Stomach (tissue), 9 donors: ENCODE measurements around the gene KCNK2. TPM values are rescaled to one million over a fixed set of nuclear protein-coding genes. Genes with fewer than 3 reads are reported as not detected.

Experiments
- DNase-seq, 2 donors: peaks; one replicate each; pipeline versions ENCODE4 v3.0.0 to v3.0.0-alpha.2; 2013 to 2019
- H3K27ac ChIP-seq, 5 donors: fragments of 200-600 bp in 4 of 5; sonication (generic) in 4 of 5; one replicate each; pipeline ENCODE4 v1.5.1; 2013 to 2019; ENCODE audit warnings: mild to moderate bottlenecking in 1 of 5, moderate library complexity in 1 of 5
- H3K27me3 ChIP-seq, 3 donors: fragments of 200-600 bp; sonication (generic); one replicate each; pipeline ENCODE4 v1.5.1; 2017 to 2019; ENCODE audit warnings: mixed run types in 1 of 3
- H3K36me3 ChIP-seq, 4 donors: fragments of 200-600 bp; sonication (generic); 1 replicate in 3 of 4; 2 replicates in 1 of 4; pipeline ENCODE4 v1.5.1; 2016 to 2019
- H3K4me1 ChIP-seq, 4 donors: fragments of 200-600 bp; sonication (generic); one replicate each; pipeline ENCODE4 v1.5.1; 2016 to 2019
- H3K4me3 ChIP-seq, 4 donors: fragments of 200-600 bp; sonication (generic) in 3 of 4; one replicate each; pipeline ENCODE4 v1.5.1; 2016 to 2019; ENCODE audit warnings: mild to moderate bottlenecking in 1 of 4
- H3K9me3 ChIP-seq, 4 donors: fragments of 200-600 bp; sonication (generic); one replicate each; pipeline ENCODE4 v1.5.1; 2016 to 2019
- EP300 ChIP-seq: sonication (generic); formaldehyde crosslinking; IDR thresholded peaks from one replicate; pipeline ENCODE4 v1.6.1; 2017; ENCODE audit warnings: antibody characterized with exemption
- POLR2A ChIP-seq, 4 donors: fragments of 450-650 bp; IDR thresholded peaks; one replicate each; pipeline ENCODE4 v1.6.1; 2016; ENCODE audit warnings: antibody characterized with exemption in 4 of 4, control low read depth in 2 of 4, mild to moderate bottlenecking in 1 of 4, moderate library complexity in 1 of 4
- POLR2AphosphoS5 ChIP-seq, 3 donors: sonication (generic); formaldehyde crosslinking; IDR thresholded peaks; one replicate each; pipeline ENCODE4 v1.6.1; 2016; ENCODE audit warnings: antibody characterized with exemption in 3 of 3
- WGBS, 5 donors: extraction: QIAGEN DNeasy Blood & Tissue Kit in 3 of 5; methylation state at CpG; one replicate each; pipeline versions ENCODE4 v1.1.5 to v1.1.7; 2013 to 2018; 5-methylcytosine and 5-hydroxymethylcytosine counted together
- intact Hi-C: fragments of 100-400 bp; cut with DNase I; formaldehyde crosslinking; loops from one replicate; pipeline ENCODE4 v1.15.1; 2023; ENCODE audit warnings: low total_unique reads
- polyA plus RNA-seq, 3 donors: library from polyadenylated mRNA; stranded (reverse); fragments of 200-250 nt; gene quantifications; one replicate each; pipeline ENCODE4 v1.2.3, GENCODE V29; 2013
- total RNA-seq, 5 donors: library from RNA; depleted of rRNA; stranded (reverse); fragments of >200 nt; gene quantifications; one replicate each; pipeline versions ENCODE4 v1.1.0 to v1.2.3, GENCODE V29; 2014 to 2016
- TF ChIP-seq, protein P1 (sequence below), 7 experiments: fragments of 450-650 bp in 4 of 7; fragments of 200-600 bp in 3 of 7; sonication (generic) in 3 of 7; IDR thresholded peaks; one replicate each; pipeline ENCODE4 v1.5.1; 2016 to 2019; ENCODE audit warnings: antibody characterized with exemption in 7 of 7, control low read depth in 2 of 7, mild to moderate bottlenecking in 1 of 7
- donor health status: healthy with polysubstance abuse.
- donor health status: Bipolar disorder and iron deficiency.
- donor health status: healthy.

KCNK2 gene
- total and polyA plus RNA-seq, 8 donors: 0.40 to 48.7 (median 3.6) TPM; not detected in 2

DNA sequence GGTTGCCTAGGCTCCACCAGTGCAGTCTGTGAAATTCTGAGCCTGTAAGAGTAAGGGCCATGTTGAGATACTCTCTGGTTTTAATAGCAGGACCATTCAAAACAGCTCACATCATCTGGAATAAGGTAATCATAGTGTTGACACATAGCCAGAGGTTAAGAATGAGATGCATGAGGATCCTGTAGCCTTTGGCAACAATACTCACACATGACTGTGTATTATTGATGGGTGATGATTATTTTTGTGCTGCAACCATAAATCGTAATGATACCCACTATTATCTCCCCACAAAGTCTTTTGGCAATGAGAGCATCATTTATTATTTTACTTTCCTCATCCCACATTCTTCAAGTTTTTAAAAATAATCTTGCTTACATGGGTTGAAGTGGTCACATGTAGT lies 35.5 kb downstream of the KCNK2 start:
- Histone ChIP-seq H3K36me3 (no peaks in the 10 kb centered on the region), H3K27ac (no peak overlapping the region), H3K27me3 (no peaks in the 10 kb centered on the region), H3K9me3 (no peaks in the 10 kb centered on the region), H3K4me1 (peaks cover 0 to 13% (median 3%) of the 10 kb centered on the region in 4 donors), H3K4me3 (no peak overlapping the region)
- TF ChIP-seq POLR2A (IDR thresholded peaks at IDR 0.05) (no peak), EP300 (no peak), POLR2AphosphoS5 (IDR thresholded peaks at IDR 0.05) (no peak)
- TF ChIP-seq, protein P1, sequence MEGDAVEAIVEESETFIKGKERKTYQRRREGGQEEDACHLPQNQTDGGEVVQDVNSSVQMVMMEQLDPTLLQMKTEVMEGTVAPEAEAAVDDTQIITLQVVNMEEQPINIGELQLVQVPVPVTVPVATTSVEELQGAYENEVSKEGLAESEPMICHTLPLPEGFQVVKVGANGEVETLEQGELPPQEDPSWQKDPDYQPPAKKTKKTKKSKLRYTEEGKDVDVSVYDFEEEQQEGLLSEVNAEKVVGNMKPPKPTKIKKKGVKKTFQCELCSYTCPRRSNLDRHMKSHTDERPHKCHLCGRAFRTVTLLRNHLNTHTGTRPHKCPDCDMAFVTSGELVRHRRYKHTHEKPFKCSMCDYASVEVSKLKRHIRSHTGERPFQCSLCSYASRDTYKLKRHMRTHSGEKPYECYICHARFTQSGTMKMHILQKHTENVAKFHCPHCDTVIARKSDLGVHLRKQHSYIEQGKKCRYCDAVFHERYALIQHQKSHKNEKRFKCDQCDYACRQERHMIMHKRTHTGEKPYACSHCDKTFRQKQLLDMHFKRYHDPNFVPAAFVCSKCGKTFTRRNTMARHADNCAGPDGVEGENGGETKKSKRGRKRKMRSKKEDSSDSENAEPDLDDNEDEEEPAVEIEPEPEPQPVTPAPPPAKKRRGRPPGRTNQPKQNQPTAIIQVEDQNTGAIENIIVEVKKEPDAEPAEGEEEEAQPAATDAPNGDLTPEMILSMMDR (IDR thresholded peaks at IDR 0.05): no peak
- DNase-seq: no peak
- 74 to 86% (median 79%) methylated on average over 1 of the region's 1 CpG for WGBS, 5 donors
- intact Hi-C loops: no loop called here

DNA sequence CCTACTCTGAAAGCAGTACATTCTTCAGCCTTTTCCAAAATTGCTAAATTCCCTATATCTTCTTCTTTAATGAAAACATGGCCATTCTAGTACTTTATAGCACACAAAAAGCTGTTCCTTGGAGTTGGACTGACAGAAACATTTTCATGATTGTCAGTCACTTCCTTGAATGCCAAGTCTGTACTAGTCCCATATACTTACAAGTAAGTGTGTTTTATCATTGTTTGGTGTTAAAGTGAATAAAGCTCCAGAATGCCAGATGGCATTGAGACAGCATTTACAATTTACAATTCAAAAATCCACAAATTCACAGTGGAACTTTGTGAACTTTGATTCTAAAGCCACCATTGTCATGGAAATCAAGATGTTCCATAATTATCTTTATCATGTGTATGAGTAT lies 36.5 kb downstream of the KCNK2 start:
- Histone ChIP-seq H3K9me3 (no peaks in the 10 kb centered on the region), H3K27me3 (no peaks in the 10 kb centered on the region), H3K36me3 (no peaks in the 10 kb centered on the region), H3K4me3 (no peak overlapping the region), H3K27ac (no peak overlapping the region), H3K4me1 (peaks cover 0 to 7% (median 3%) of the 10 kb centered on the region in 4 donors)
- intact Hi-C loops: no loop called here
- TF ChIP-seq POLR2AphosphoS5 (IDR thresholded peaks at IDR 0.05) (no peak), EP300 (no peak), POLR2A (IDR thresholded peaks at IDR 0.05) (no peak)
- TF ChIP-seq, protein P1 (IDR thresholded peaks at IDR 0.05): no peak
- DNase-seq: no peak

DNA sequence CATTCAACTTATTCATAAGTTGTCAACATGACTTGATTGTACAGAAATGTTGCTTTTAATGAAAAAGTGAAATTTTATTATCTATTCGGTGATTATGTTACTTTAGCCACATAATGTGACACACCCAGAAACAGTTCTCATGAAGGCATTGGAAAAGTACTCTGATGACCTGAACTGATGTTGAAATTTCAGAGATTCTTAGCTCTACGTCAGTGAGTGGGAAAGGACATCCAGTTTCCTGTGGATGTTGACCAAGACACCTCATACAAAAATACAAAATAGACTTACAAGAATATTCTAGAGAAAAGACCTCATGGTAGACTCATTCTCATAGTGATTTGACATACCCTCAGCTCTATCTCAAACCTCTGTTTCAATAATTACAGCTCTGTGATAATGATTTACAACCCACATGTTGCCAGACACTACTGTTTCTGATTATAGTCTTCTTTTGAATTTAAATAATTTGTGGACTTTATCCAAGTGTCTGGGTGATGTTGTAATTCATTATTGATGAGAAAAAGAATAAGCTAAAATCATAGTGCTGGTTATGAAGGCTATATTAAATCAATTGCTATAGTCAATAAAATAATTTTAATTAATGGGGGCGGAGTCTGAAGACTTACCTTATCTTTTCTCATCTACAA lies 37.3 kb downstream of the KCNK2 start:
- Histone ChIP-seq H3K27ac (no peak overlapping the region), H3K9me3 (no peaks in the 10 kb centered on the region), H3K4me1 (peaks cover 0 to 6% (median 0%) of the 10 kb centered on the region in 4 donors), H3K27me3 (no peaks in the 10 kb centered on the region), H3K4me3 (no peak overlapping the region), H3K36me3 (no peaks in the 10 kb centered on the region)
- TF ChIP-seq, protein P1 (IDR thresholded peaks at IDR 0.05): no peak
- TF ChIP-seq POLR2AphosphoS5 (IDR thresholded peaks at IDR 0.05) (no peak), POLR2A (IDR thresholded peaks at IDR 0.05) (no peak)
- 59 to 72% (median 70%) methylated on average over 3 of the region's 3 CpGs for WGBS, 5 donors
- DNase-seq: no peak
- intact Hi-C loops: no loop called here

DNA sequence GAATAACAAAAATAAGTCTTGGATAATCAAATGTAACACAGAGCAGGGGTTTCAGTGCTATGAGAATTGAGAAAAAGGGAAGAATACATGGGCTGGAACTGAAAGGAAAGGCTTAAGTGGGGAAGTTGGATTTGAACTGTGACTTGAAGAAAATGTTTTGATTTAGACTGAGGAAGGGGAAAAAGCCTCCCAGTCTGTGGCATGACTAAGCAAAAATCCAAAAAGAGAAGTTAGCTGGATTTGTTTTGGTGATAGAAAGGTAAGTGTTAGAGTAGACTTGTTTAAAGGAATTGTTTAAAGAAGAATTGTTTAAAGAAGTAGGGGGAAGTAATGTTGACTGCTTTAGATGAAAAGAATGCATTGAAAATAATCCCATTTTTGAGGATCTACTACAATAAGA lies 46.0 kb downstream of the KCNK2 start:
- Histone ChIP-seq H3K4me3 (no peak overlapping the region), H3K27me3 (no peaks in the 10 kb centered on the region), H3K9me3 (no peaks in the 10 kb centered on the region), H3K4me1 (peaks cover 0 to 6% (median 0%) of the 10 kb centered on the region in 4 donors), H3K27ac (no peak overlapping the region), H3K36me3 (no peaks in the 10 kb centered on the region)
- DNase-seq: no peak
- intact Hi-C loops: no loop called here
- TF ChIP-seq POLR2A (IDR thresholded peaks at IDR 0.05) (no peak), POLR2AphosphoS5 (IDR thresholded peaks at IDR 0.05) (no peak), EP300 (no peak)
- TF ChIP-seq, protein P1 (IDR thresholded peaks at IDR 0.05): no peak
